ENCODE results near the gene TCEA2.
"Not testable (repeated sequence)": the region's sequence is repeated elsewhere in the genome, so short reads cannot be mapped to it uniquely, and the experiment has no call there.

DNA sequence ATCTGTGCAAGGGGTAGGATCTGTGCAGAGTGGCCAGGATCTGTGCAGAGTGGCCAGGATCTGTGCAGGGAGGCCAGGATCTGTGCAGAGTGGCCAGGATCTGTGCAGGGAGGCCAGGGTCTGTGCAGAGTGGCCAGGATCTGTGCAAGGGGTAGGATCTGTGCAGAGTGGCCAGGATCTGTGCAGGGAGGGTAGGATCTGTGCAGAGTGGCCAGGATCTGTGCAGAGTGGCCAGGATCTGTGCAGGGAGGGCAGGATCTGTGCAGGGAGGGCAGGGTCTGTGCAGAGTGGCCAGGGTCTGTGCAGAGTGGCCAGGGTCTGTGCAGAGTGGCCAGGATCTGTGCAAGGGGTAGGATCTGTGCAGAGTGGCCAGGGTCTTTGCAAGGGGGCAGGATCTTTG, 25.6 kb downstream of the TCEA2 start:
- TF ChIP-seq, protein P1, sequence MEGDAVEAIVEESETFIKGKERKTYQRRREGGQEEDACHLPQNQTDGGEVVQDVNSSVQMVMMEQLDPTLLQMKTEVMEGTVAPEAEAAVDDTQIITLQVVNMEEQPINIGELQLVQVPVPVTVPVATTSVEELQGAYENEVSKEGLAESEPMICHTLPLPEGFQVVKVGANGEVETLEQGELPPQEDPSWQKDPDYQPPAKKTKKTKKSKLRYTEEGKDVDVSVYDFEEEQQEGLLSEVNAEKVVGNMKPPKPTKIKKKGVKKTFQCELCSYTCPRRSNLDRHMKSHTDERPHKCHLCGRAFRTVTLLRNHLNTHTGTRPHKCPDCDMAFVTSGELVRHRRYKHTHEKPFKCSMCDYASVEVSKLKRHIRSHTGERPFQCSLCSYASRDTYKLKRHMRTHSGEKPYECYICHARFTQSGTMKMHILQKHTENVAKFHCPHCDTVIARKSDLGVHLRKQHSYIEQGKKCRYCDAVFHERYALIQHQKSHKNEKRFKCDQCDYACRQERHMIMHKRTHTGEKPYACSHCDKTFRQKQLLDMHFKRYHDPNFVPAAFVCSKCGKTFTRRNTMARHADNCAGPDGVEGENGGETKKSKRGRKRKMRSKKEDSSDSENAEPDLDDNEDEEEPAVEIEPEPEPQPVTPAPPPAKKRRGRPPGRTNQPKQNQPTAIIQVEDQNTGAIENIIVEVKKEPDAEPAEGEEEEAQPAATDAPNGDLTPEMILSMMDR (IDR thresholded peaks at IDR 0.05) = not testable (repeated sequence)
- TF ChIP-seq POLR2A (IDR thresholded peaks at IDR 0.05) = not testable (repeated sequence)

Measured in gastroesophageal sphincter (tissue), 3 donors.